H54 (cell line): Measurements from ENCODE around the gene CTH.
"Not testable (repeated sequence)": the region's sequence is repeated elsewhere in the genome, so short reads cannot be mapped to it uniquely, and the experiment has no call there.

Source experiments
- DNase-seq: peaks from one replicate; pipeline ENCODE4 v3.0.0; 2011; ENCODE audit warnings: low spot score, mixed read lengths; ENCODE audit not compliant: insufficient read length
- FAIRE-seq: peaks from 3 replicates; lab custom pipeline; 2011; peaks lifted over from hg19 to GRCh38; lab: Jason Lieb, UNC
- POLR2A ChIP-seq: IDR thresholded peaks from 2 replicates; pipeline ENCODE4 v1.6.1; 2011; ENCODE audit warnings: low read depth, mild to moderate bottlenecking, low read length

CTH gene

GRCh38 chr1:70392626-70393025, 18.4 kb upstream of the CTH start:
- FAIRE-seq (no peak), DNase-seq (no peak)
- TF ChIP-seq POLR2A = no peak

DNA sequence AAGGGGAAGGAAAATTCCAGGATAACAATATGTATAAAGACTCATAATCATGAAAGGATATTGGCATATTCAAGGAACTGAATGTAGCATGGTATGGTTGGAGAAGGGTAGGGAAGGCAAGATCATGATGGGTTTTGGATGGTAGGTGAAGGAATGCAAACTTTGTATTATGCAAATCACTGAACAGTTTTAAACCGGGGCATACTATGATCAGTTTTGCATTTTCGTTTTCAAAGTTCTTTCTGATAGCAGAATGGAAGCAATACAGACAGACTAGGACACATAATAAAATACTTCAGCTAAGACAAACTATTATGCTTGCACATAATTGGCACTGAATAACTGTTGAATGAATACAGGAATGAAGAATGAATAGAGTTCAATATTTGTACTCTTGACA, 14.5 kb upstream of the CTH start:
- DNase-seq (no peak), FAIRE-seq (no peak)
- no peak for TF ChIP-seq POLR2A

GRCh38 chr1:70397013-70397412, 14.1 kb upstream of the CTH start:
- TF ChIP-seq POLR2A = no peak

DNA sequence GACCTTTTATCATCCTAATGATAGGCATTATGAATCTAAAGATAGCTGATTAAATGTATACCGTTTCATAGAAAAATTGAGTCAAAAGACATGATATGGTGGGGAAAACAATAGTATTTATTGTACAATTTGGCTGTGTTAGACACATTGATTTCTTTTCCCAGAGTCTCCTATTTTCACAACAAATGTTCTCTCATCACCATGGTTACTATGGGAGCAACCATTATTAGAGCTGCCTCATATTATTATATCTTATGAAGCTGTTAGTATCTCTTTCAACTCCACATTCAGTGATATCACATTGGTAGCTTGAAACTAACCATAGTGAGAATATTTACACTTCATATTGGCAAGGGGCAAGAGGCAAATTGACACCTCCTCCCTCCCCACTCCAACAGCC, 10.7 kb upstream of the CTH start:
- DNase-seq = no peak
- no peak for TF ChIP-seq POLR2A
- no peak for FAIRE-seq

More at GRCh38 chr1:70397013-70397412, 14.1 kb upstream of the CTH start:
- FAIRE-seq (no peak), DNase-seq (no peak)

DNA sequence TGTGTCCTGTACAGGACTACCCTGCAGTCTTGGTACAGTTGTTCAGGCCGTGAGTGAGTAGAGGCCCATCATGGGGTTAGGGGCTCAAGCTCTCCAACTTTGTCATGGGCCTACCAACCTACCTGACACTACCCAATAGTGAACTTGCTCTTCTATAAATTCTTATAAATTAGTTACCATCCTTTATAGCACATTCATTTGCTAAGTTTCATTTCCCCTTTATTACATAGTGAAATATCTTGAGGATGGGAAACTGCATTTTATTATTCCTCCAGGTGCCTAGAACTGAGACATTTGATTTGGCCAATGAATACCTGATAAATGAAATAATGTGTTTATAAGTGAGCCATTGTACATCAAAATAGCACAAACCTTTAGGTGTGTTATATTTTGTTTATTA, 9.1 kb upstream of the CTH start:
- FAIRE-seq (no peak), DNase-seq (no peak)
- TF ChIP-seq POLR2A = no peak

DNA sequence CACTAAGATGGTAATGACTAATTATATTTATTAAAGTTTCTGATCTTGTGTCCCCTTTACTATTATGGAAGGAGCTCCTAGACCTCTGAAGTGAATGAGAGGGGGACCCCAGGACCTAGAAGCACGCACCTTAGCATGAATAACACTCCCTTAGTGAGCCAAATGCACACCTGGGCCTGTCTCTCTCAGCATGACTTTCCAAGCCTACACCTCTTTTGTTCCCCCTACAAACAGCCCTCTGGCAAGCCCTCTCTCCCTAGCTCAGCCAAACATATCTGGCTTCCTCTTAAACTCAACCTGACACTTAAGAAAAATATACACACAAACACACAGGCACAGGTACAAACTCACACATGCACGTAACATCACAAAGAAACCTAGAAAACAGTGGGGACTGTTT, 7.3 kb upstream of the CTH start:
- no peak for DNase-seq
- FAIRE-seq = no peak

GRCh38 chr1:70405780-70406416, 5.2 kb upstream of the CTH start:
- TF ChIP-seq POLR2A = no peak
- no peak for FAIRE-seq
- no peak for DNase-seq

More for the DNA sequence above, 7.3 kb upstream of the CTH start:
- TF ChIP-seq POLR2A = no peak

DNA sequence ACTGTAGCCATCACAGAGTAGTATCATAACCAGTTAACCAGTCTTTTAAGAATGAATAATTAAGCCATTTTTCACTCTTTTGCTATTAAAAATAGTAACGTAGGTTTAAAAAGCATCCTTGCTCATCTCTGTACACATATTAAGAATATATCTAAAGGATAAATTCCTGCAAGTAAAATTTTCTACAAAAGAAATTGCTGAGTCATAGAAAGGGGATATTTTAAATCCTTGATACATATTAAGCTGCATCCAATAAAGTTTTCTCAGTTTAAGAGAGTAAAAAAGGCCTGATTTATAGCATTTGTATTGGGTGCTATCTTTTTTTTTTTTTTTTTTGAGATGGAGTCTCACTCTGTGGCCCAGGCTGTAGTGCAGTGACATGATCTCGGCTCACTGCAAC, 1.9 kb upstream of the CTH start:
- TF ChIP-seq POLR2A = no peak
- no peak for FAIRE-seq
- no peak for DNase-seq

DNA sequence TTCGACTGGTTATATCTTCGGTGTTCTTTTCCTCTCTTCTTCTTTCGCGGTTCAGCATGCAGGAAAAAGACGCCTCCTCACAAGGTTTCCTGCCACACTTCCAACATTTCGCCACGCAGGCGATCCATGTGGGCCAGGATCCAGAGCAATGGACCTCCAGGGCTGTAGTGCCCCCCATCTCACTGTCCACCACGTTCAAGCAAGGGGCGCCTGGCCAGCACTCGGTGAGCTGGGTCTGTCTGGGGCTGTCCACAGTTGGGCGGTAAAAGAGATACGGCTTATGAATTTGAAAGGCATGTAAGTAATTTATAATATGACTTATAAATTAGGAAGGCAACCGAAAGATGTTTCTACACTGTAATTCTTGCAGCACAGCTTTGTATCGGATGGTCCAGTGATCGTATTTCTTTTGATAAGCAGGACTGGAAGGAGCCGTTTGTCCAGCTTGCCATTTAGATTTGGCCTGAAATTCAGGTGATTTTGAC, 334 bp downstream of the CTH start:
- no peak for DNase-seq
- no peak for FAIRE-seq
- TF ChIP-seq POLR2A = no peak

GRCh38 chr1:70415882-70416281, 4.8 kb downstream of the CTH start:
- no peak for FAIRE-seq
- DNase-seq = no peak
- TF ChIP-seq POLR2A = no peak

DNA sequence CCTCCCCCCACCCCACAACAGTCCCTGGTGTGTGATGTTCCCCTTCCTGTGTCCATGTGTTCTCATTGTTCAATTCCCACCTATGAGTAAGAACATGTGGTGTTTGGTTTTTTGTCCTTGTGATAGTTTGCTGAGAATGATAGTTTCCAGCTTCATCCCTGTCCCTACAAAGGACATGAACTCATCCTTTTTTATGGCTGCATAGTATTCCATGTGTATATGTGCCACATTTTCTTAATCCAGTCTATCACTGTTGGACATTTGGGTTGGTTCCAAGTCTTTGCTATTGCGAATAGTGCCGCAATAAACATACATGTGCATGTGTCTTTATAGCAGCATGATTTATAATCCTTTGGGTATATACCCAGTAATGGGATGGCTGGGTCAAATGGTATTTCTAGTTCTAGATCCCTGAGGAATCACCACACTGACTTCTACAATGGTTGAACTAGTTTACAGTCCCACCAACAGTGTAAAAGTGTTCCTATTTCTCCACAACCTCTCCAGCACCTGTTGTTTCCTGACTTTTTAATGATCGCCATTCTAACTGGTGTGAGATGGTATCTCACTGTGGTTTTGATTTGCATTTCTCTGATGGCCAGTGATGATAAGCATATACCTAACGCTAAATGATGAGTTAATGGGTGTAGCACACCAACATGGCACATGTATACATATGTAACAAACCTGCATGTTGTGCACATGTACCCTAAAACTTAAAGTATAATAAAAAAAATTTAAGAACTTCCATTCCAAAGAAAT, 8.1 kb downstream of the CTH start:
- not testable (repeated sequence) for DNase-seq, FAIRE-seq

DNA sequence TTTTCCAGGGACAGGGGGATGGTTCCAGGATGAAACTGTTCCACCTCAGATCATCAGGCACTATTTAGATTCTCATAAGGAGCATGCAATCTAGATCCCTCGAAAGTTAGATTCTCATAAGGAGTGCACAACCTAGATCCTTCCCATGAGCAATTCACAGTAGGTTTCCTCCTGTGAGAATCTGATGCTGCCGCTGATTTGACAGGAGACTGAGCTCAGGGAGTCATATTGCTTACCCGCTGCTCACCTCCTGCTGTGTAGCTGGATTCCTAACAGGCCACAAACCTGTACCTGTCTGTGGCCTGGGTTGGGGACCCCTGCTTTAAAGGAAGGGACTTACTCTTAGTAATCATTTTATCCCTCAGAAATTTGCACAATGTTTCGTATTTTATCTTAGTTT, 9.3 kb downstream of the CTH start:
- FAIRE-seq (no peak), DNase-seq (no peak)
- no peak for TF ChIP-seq POLR2A

DNA sequence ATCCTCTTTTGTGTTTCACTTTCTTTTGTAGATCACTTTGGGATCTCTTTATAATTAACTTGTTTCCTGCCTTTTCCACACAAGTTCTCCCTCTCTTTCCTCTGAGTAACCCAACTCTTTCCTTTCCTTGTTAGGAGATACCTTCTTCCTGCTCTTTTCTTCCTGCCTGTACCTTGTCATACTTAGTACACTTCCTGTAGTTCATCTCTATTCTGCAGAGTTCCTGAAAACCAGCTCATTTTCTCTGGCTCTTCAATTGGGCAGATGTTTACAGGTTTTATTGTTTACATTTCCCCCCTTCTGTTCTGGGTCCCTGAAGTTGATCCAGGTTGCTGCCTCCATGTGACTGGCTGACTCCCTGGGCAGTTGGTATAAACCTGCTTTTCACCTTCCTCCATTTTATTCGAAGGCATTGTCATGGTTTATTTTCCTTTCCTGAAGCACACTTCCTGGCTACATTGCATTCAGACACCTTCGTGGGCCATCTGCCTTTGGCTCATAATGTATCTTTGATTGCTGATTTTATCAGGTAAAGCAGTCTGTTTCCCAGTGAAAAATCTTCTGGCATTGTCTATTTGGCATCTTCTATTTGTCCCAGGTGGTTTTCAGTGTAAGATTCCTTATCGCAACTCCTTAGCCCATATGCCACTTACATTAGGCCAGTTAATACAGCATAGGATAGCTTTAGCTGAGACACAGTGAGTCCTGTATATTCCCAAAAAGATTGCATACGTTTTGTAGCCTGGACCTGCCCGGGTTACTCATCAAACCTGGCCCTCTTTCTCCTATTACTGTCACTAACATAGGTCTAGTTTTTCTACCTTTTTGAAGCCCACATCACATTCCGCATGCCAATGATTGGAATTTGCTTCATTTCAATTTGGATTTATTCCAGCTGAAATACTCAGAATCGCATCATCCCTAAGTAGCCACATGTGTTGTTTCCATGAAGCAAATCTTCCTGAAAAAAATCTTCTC, 15.4 kb downstream of the CTH start:
- no peak for TF ChIP-seq POLR2A
- DNase-seq (no peak), FAIRE-seq (no peak)

DNA sequence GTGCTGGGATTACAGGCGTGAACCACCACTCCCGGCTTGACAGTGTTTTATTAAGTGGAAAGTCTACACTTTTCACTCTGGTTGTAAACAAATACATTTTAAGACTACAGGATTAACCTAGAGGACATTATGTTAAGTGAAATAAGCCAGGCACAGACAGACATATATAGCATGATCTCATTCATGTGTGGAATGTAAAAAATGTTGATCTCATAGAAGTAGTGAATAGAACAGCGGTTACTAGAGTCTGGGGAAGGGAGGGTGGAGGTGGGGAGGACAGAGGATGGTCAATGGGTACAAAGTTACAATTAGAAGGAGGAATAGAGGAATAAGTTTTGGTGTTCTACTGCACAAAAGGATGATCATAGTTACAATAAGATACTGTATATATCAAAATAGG, 16.9 kb downstream of the CTH start:
- TF ChIP-seq POLR2A = no peak
- no peak for DNase-seq
- FAIRE-seq = no peak
